Glomerular visceral epithelial cell (primary cell): ENCODE measurements around the gene CDH13.
A peak's percentile ranks its signal among the peaks of the same experiment; 100 is the strongest.

ENCODE experiments used
- DNase-seq: peaks from one replicate; pipeline ENCODE4 v3.0.0-alpha.2; 2016; ENCODE audit errors: extremely low spot score

Gene CDH13

DNA sequence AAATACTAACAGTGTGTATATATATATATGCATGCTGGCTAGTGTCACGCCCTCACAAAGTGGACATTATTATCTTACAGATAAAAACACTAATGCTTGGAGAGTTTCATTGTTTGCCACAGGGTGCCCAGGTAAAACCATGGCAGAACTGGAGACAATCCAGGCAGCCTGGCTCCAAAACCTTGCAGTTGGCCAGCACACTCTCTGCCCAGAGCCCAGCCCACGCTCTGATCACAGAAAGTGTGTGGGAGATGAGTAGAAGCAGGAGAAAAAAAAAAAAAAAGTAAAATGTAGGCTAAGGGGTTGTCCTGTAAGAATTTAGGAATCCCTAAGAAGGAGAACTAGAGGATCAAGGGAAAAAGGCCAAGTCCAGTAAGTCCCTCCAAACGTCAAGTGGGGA, 538.0 kb downstream of the CDH13 start:
- DNase-seq, result no peak

- DNase-seq, result no peak
Measured at GRCh38 chr16:83171396-83171795, 544.6 kb downstream of the CDH13 start.

GRCh38 chr16:83174671-83175070, 547.9 kb downstream of the CDH13 start:
- DNase-seq, result no peak

GRCh38 chr16:83176802-83177201, 550.0 kb downstream of the CDH13 start:
- no peak for DNase-seq

DNA sequence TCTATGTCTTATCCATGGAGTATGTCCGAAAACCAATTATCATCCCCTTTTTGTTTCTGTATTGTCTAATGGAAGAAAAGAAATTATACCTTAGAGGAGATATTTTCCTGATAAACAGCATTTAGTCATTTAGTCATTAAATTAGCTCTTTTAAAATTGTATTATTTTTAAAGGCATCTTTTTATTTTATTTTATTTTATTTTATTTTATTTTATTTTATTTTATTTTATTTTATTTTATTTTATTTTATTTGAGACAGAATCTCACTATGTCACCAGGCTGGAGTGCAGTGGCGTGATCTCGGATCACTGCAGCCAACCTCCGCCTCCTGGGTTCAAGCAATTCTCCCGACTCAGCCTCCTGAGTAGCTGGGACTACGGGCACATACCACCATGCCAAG, 559.1 kb downstream of the CDH13 start:
- DNase-seq, result no peak

DNA sequence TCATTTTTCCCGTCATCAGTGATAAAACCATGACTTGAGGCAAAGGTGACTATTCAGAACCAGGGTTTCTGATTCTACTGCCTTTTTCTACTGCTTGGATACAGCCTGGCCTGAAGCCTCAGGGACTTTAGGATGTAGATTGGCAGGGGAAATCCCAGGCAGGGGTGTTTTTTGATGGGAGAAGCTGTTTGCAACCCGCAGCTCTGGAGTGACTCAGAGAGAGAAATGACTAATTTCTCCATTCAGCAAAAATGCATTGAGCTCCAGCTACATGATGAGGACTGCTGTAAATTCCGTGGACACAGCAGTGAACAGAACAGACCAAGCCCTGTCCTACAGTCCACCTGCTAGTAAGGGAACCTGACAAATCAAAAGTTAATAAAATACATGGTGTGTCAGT, 560.6 kb downstream of the CDH13 start:
- DNase-seq, result peak; percentile 77

DNA sequence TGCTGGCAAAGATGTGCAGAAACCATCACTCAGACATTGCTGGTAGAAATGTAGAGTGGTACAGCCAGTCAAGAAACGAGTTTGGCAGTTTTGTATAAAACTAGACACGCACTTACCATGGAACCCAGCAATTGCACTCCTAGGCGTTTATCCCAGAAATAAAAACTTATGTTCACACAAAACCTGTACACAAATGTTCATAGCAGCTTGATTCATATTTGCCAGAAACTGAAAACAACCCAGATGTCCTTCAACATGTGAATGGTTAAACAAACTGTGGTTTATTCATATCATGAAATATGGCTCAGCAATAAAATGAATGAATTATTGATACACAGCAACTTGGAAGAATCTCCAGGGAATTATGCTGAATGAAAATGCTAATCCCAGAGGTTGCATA, 570.0 kb downstream of the CDH13 start:
- no peak for DNase-seq

- DNase-seq, result no peak
Measured at GRCh38 chr16:83197450-83197849, 570.7 kb downstream of the CDH13 start.

- DNase-seq, result no peak
Measured at GRCh38 chr16:83198977-83199376, 572.2 kb downstream of the CDH13 start.

DNA sequence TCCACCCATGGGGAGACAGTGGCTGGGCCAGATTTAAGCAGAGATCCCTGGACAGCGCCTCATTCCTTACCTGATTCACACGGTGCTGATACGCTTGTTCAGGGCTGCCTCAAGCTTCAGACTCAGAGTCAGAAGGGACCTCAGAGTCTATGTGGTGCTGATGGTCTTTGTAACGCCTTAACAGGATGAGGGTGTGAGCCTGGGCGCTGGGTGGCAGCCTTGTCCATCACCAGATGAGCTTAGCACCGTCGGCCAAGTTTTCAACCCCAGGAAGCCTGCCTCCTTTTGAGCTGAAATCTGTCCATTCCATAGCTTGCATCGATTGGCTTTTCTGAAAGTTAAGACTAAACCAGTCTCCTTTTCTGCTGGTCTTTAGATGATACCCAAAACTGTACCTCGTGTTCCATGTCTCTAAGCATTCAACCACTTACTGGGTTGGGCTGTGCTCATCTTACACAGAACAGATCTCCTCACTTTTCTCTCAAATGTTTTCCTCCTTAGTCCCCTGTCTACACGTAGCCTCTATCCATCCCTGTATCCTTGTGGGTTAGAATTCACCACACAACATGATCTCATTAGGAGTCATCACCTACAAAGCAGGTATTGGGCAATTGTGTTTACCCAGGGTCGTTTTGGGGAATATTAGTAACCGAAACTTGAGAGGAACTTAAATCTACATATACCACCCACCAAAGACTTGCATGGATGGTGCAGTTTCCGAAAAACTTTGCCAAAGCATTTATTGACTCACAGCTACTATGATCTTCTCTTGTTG, 573.4 kb downstream of the CDH13 start:
- no peak for DNase-seq

DNA sequence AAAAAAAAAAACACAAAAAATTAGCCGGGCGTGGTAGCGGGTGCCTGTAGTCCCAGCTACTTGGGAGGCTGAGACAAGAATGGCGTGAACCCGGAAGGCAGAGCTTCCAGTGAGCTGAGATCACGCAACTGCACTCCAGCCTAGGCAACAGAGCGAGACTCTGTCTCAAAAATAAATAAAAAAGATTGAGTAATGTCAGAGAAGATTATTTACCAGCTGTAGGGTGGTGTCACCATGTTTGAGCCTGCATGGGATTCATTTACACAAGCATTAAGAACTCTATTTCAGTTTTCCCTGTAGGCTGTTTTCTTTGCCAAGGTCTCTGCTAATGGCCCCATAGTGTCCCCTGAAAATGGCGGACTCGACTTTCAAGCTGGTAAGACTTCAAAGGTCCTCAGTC, 575.0 kb downstream of the CDH13 start:
- no peak for DNase-seq

DNA sequence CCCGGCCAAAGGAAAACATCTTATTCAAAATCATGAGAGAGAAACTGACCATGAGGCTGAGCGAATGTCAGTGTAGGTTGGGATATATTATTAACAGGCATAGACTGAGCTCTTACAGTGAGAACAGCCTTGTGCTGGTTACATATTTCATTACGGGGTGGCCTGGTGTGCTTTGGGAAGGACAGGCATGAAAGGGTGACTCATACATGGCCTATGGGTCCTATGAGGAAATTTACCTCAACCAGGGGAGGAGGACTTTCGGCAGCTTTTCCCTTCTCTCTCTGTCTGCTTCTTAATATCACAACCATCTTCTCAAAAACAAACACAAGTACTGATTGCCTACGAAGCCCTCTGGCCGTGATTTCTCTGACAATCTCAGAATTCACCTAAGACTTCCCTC, 579.1 kb downstream of the CDH13 start:
- DNase-seq, result no peak

DNA sequence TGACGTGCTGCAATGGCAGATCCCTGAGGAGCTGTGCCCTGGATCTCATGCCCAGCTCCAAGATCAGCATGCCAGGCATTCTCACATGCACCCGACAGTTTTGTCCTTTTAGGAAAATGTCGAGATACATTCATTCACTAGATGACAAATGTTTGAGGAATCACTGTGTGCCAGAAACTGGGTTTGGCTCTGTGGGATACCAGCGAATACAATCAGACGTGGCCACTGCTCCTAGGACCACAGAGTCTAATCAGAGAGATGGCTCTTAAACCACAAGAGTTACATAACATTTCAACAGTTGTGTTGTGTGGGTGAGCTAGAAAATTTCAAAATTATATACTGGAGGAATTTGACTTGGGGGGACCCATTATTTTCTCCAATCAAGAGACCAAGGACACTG, 579.7 kb downstream of the CDH13 start:
- no peak for DNase-seq

GRCh38 chr16:83211711-83212110, 584.9 kb downstream of the CDH13 start:
- DNase-seq, result no peak

- DNase-seq, result no peak
Measured at GRCh38 chr16:83212301-83212841, 585.6 kb downstream of the CDH13 start.

- DNase-seq, result no peak
Measured at GRCh38 chr16:83214671-83215070, 587.9 kb downstream of the CDH13 start.

- DNase-seq, result peak; percentile 24
Measured at GRCh38 chr16:83215406-83216001, 588.7 kb downstream of the CDH13 start.

DNA sequence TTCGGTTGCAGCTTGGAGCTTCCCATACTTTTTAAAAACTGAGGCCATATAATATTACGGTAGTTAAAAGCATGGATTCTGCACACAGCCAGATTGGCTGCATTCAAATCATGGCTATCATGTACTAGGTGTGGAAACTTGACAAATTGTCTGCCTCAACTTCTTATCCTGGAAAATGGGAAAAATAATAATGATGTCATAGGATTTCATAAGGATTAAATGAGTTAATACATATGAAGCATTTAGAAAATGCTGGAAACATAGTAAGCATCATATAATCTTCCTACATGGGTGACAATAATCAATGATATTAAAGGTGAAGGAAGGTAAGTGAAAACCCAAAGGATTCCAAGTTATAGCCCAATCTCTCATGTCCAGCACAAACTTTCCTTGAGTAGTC, 592.5 kb downstream of the CDH13 start:
- no peak for DNase-seq

DNA sequence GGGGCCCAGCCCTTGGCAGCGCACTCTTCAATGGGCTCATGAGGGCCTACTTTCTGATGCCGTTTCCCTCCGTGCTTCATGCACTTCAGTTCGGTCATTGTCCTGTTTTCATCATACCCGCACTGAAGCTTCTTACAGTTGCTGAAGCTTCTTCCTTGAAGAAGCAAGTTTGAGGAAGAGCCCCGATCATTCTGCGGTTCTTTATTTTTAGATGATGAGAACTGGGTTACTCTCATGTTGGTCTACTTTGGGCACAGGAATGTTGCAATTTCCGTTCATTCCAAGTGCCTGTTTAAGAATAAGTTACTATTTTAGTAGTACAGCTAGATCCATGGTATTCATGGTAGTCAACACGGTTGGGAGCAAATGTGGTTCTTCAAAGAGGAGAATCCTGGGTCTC, 593.3 kb downstream of the CDH13 start:
- DNase-seq, result no peak

DNA sequence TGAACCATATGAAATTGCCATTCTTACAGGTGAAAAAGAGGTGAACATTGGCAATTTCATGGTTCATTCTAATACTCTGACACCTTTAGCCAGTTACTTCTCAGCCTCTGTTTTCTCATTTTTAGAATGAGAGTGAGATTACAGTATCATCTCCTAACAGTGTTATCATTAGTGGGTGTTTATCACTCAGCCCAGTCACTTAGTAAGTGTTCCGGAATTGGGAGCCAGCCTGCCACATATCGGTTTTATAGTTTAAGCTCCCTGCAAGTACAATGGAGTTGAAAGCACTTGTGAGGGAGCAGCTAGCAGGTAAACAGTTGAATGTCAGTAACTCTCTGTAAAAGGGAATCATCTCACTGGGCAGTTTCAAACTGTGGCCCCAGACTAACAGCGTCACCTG, 597.9 kb downstream of the CDH13 start:
- DNase-seq, result no peak

GRCh38 chr16:83227336-83227735, 600.6 kb downstream of the CDH13 start:
- no peak for DNase-seq

DNA sequence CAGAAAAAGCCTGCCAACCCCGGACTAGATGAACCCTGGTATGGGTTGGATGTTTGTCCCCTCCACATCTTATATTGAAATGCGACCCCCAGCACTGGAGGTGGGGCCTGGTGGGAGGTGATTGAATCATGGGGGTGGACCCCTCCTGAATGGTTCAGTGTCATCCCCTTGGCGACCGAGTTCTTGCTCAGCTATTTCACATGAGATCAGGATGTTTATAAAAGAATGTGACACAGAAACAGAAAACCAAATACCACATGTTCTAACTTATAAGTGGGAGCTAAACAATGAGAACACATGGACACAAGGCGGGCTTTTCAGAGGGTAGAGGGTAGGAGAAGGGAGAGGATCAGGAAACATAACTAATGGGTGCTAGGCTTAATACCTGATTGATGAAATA, 605.0 kb downstream of the CDH13 start:
- DNase-seq, result no peak

DNA sequence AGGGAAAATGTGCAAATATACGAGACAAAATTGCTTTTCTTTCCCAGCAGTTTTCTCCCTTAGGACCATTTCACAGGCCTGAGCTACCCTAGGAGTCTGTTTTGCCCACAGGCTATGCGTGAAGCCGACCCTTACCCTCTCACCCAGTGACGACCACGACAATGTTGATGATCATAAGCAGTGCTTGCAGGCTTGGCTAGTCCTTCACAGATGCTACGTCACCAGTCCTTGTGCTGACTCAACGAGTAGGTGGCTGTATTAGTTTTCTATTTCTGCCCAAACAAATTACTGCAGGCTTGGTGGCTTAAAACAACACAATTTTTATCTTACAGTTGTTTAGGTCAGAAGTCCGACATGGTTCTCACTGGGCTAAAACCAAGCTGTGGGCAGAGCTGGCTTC, 606.4 kb downstream of the CDH13 start:
- DNase-seq, result no peak
